K562 (cell line): Measurements from ENCODE around the gene VWA7. TPM values are rescaled to one million over a fixed set of nuclear protein-coding genes. Genes with fewer than 3 reads are reported as not detected.

ENCODE experiments used
- EP300 ChIP-seq: IDR thresholded peaks from 2 replicates; pipeline ENCODE4 v1.6.1; 2012; ENCODE audit warnings: low read length, improper control_type of control experiment
- FOXJ2 ChIP-seq: fragments of 200-800 bp; sonication (Bioruptor generic); IDR thresholded peaks from 2 replicates; pipeline ENCODE4 v1.6.1; 2016; ENCODE audit warnings: missing genetic modification characterization, missing compliant biosample characterization
- HDGF ChIP-seq: fragments of 450-650 bp; IDR thresholded peaks from 2 replicates; pipeline ENCODE4 v1.6.1; 2016
- HMGXB4 ChIP-seq: sonication (generic); formaldehyde crosslinking; IDR thresholded peaks from 2 replicates; pipeline ENCODE4 v1.8.1; 2023; ENCODE audit warnings: mild to moderate bottlenecking, missing genetic modification reagents
- LCOR ChIP-seq: sonication (generic); formaldehyde crosslinking; IDR thresholded peaks from 2 replicates; pipeline ENCODE4 v1.8.0; 2022; ENCODE audit warnings: mild to moderate bottlenecking, missing genetic modification reagents
- NFE2 ChIP-seq: IDR thresholded peaks from 2 replicates; pipeline ENCODE4 v1.6.1; 2014; ENCODE audit warnings: antibody characterized with exemption, low read depth
- NR2C1 ChIP-seq, 2 experiments: fragments of 450-650 bp; IDR thresholded peaks; 2 replicates each; pipeline ENCODE4 v1.6.1; 2017; ENCODE audit warnings: mild to moderate bottlenecking in 2 of 2, antibody characterized with exemption in 1 of 2, inconsistent platforms in 1 of 2, missing compliant biosample characterization in 1 of 2, missing genetic modification characterization in 1 of 2
- POLR2AphosphoS2 ChIP-seq: IDR thresholded peaks from 2 replicates; pipeline ENCODE4 v1.6.1; 2012; ENCODE audit warnings: low read length, improper control_type of control experiment
- POLR2AphosphoS5 ChIP-seq: IDR thresholded peaks from 2 replicates; pipeline ENCODE4 v1.6.1; 2011; ENCODE audit warnings: mild to moderate bottlenecking, low read depth, low read length, moderate library complexity; ENCODE audit not compliant: control insufficient read depth, insufficient read depth
- RFX1 ChIP-seq: fragments of 450-650 bp; IDR thresholded peaks from 2 replicates; pipeline ENCODE4 v1.6.1; 2016; ENCODE audit warnings: mild to moderate bottlenecking, moderate library complexity
- SMARCA5 ChIP-seq: fragments of 450-650 bp; IDR thresholded peaks from 2 replicates; pipeline ENCODE4 v1.6.1; 2016
- SP1 ChIP-seq: sonication (generic); formaldehyde crosslinking; IDR thresholded peaks from 2 replicates; pipeline ENCODE4 v1.8.1; 2022; ENCODE audit warnings: mild to moderate bottlenecking, missing genetic modification reagents
- SPI1 ChIP-seq: IDR thresholded peaks from 2 replicates; pipeline ENCODE4 v1.6.1; 2011; ENCODE audit warnings: low read depth, low read length, control low read depth, borderline replicate concordance
- U2AF1 ChIP-seq: fragments of 200-400 bp; formaldehyde crosslinking; optimal IDR thresholded peaks from 2 replicates; pipeline ENCODE3; 2017; ENCODE audit warnings: mild to moderate bottlenecking, low read depth, low read length, moderate library complexity
- ZNF12 ChIP-seq: sonication (generic); formaldehyde crosslinking; IDR thresholded peaks from 2 replicates; pipeline ENCODE4 v1.4.0; 2020; ENCODE audit warnings: mild to moderate bottlenecking, missing genetic modification reagents
- ZNF24 ChIP-seq: fragments of 450-650 bp; IDR thresholded peaks from 2 replicates; pipeline ENCODE4 v1.6.1; 2016
- ZNF561 ChIP-seq: fragments of 450-650 bp; formaldehyde crosslinking; conservative IDR thresholded peaks from 2 replicates; pipeline ENCODE4 v1.4.0; 2020; ENCODE audit warnings: mild to moderate bottlenecking, moderate library complexity
- polyA plus RNA-seq, 8 experiments: library from polyadenylated mRNA; depleted of rRNA in 4 of 8; stranded (reverse) in 5 of 8; unstranded in 3 of 8; fragments of >200 nt; fragmentation: Nextera tagmentation in 2 of 8; fragmentation: Illumina TruSeq in 1 of 8; extraction: Ambion mirVana in 2 of 8; extraction: Trizol in 1 of 8; gene quantifications; 2 replicates each; pipeline versions ENCODE4 v1.2.1 to v1.2.3, GENCODE V29; 2011 to 2014; ENCODE audit warnings: inconsistent platforms in 1 of 8, missing spikeins in 1 of 8
- total RNA-seq, 7 experiments: library from RNA; depleted of rRNA in 6 of 7; stranded (reverse); fragments of >200 nt in 6 of 7; fragmentation: Illumina TruSeq in 2 of 7; extraction: Trizol in 2 of 7; gene quantifications; 2 replicates each; pipeline versions ENCODE4 v1.2.1 to v1.2.3, GENCODE V29; 2011 to 2021; ENCODE audit warnings: low replicate concordance in 1 of 7
- TF ChIP-seq, protein P1 (sequence below): fragments of 250-450 bp; sonication (Bioruptor Pico); IDR thresholded peaks from 2 replicates; pipeline ENCODE4 v1.5.0; 2020; ENCODE audit warnings: mild to moderate bottlenecking, borderline replicate concordance
- TF ChIP-seq, protein P2 (sequence below), 2 experiments: fragments of 150-350 bp in 1 of 2; IDR thresholded peaks; 2 replicates each; pipeline ENCODE4 v1.6.1; 2012 to 2016; ENCODE audit warnings: low read depth in 2 of 2, low read length in 2 of 2, mild to moderate bottlenecking in 1 of 2, moderate library complexity in 1 of 2

VWA7 gene
- total and polyA plus RNA-seq, 9 of the 15 experiments (the other 6 are each of a cell fraction or from before 2014, with no cell fraction given) = 0.18 to 2.9 (median 0.95) TPM

- TF ChIP-seq U2AF1 = no peak
- peak; percentile 72; the same call in 1 of the 2 replicates for TF ChIP-seq POLR2AphosphoS5
- TF ChIP-seq FOXJ2 = peak; percentile 87
- 0 out of 2 replicates have a peak, but pooled peaks have one; percentile 68 for TF ChIP-seq LCOR (CRISPR knock-in tag)
- TF ChIP-seq NFE2 = no peak
- no peak for TF ChIP-seq RFX1
- TF ChIP-seq ZNF561 = peak; percentile 63; the same call in 1 of the 2 replicates
- no peak for TF ChIP-seq NR2C1 (IDR thresholded peaks at IDR 0.05)
- TF ChIP-seq NR2C1 (tag; IDR thresholded peaks at IDR 0.05) = no peak
- no peak for TF ChIP-seq POLR2AphosphoS2
- peak; percentile 57; the same call in 1 of the 2 replicates for TF ChIP-seq EP300
- TF ChIP-seq, protein P1, sequence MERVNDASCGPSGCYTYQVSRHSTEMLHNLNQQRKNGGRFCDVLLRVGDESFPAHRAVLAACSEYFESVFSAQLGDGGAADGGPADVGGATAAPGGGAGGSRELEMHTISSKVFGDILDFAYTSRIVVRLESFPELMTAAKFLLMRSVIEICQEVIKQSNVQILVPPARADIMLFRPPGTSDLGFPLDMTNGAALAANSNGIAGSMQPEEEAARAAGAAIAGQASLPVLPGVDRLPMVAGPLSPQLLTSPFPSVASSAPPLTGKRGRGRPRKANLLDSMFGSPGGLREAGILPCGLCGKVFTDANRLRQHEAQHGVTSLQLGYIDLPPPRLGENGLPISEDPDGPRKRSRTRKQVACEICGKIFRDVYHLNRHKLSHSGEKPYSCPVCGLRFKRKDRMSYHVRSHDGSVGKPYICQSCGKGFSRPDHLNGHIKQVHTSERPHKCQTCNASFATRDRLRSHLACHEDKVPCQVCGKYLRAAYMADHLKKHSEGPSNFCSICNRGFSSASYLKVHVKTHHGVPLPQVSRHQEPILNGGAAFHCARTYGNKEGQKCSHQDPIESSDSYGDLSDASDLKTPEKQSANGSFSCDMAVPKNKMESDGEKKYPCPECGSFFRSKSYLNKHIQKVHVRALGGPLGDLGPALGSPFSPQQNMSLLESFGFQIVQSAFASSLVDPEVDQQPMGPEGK (CRISPR knock-in tag) = peak; percentile 73; the same call in 1 of the 2 replicates
- no peak for TF ChIP-seq HDGF
- TF ChIP-seq SPI1 = no peak
- no peak for TF ChIP-seq HMGXB4 (CRISPR knock-in tag)
- no peak for TF ChIP-seq ZNF12 (CRISPR knock-in tag)
- no peak for TF ChIP-seq SP1 (CRISPR knock-in tag)
- 0 out of 2 replicates have a peak, but pooled peaks have one; percentile 79 for TF ChIP-seq SMARCA5
- TF ChIP-seq, protein P2, sequence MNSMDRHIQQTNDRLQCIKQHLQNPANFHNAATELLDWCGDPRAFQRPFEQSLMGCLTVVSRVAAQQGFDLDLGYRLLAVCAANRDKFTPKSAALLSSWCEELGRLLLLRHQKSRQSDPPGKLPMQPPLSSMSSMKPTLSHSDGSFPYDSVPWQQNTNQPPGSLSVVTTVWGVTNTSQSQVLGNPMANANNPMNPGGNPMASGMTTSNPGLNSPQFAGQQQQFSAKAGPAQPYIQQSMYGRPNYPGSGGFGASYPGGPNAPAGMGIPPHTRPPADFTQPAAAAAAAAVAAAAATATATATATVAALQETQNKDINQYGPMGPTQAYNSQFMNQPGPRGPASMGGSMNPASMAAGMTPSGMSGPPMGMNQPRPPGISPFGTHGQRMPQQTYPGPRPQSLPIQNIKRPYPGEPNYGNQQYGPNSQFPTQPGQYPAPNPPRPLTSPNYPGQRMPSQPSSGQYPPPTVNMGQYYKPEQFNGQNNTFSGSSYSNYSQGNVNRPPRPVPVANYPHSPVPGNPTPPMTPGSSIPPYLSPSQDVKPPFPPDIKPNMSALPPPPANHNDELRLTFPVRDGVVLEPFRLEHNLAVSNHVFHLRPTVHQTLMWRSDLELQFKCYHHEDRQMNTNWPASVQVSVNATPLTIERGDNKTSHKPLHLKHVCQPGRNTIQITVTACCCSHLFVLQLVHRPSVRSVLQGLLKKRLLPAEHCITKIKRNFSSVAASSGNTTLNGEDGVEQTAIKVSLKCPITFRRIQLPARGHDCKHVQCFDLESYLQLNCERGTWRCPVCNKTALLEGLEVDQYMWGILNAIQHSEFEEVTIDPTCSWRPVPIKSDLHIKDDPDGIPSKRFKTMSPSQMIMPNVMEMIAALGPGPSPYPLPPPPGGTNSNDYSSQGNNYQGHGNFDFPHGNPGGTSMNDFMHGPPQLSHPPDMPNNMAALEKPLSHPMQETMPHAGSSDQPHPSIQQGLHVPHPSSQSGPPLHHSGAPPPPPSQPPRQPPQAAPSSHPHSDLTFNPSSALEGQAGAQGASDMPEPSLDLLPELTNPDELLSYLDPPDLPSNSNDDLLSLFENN (IDR thresholded peaks at IDR 0.05; ENCODE audit: low read depth in 2 of 2, low read length in 2 of 2) = no peak
- no peak for TF ChIP-seq ZNF24
Measured at GRCh38 chr6:31814677-31815024, 37.5 kb upstream of the VWA7 start (continued).
